Endothelial cell (in vitro differentiated cells): ENCODE data around the gene EN2. TPM values are rescaled to one million over a fixed set of nuclear protein-coding genes. Genes with fewer than 3 reads are reported as not detected.

Source experiments
- DNase-seq: peaks from one replicate; pipeline ENCODE4 v3.0.0; 2021; ENCODE audit warnings: low spot score
- H3K27ac Mint-ChIP-seq: one replicate; pipeline ENCODE4 v1.8.0; 2021; ENCODE audit warnings: mixed read lengths, inconsistent platforms; ENCODE audit not compliant: unreplicated experiment
- H3K27me3 Mint-ChIP-seq: one replicate; pipeline ENCODE4 v1.8.0; 2021; ENCODE audit warnings: mild to moderate bottlenecking, moderate library complexity, mixed read lengths, inconsistent platforms; ENCODE audit not compliant: unreplicated experiment
- H3K36me3 Mint-ChIP-seq: one replicate; pipeline ENCODE4 v1.8.0; 2021; ENCODE audit warnings: mild to moderate bottlenecking, low read depth, mixed read lengths, inconsistent platforms; ENCODE audit not compliant: unreplicated experiment
- H3K4me1 Mint-ChIP-seq: one replicate; pipeline ENCODE4 v1.8.0; 2021; ENCODE audit warnings: mild to moderate bottlenecking, mixed read lengths, inconsistent platforms; ENCODE audit not compliant: unreplicated experiment
- H3K4me3 Mint-ChIP-seq: one replicate; pipeline ENCODE4 v1.8.0; 2021; ENCODE audit warnings: mild to moderate bottlenecking, mixed read lengths, inconsistent platforms; ENCODE audit not compliant: unreplicated experiment
- H3K9me3 Mint-ChIP-seq: one replicate; pipeline ENCODE4 v1.8.0; 2021; ENCODE audit warnings: mixed read lengths, inconsistent platforms; ENCODE audit not compliant: unreplicated experiment
- total RNA-seq: library from RNA; stranded (reverse); fragmentation: NEBNext Ultra II Directional; extraction: Animal tissue kit (Norgen Biotek cat#: 25700); gene quantifications from one replicate; pipeline ENCODE4 v1.2.1, GENCODE V29; 2021; ENCODE audit not compliant: unreplicated experiment
- TF ChIP-seq, protein P1 (sequence below): fragments of 200-600 bp; sonication (generic); IDR thresholded peaks from one replicate; pipeline ENCODE4 v1.5.0; 2021; ENCODE audit warnings: antibody characterized with exemption; ENCODE audit not compliant: unreplicated experiment

EN2 gene
- total RNA-seq, 1 donor from 2014 or later = 2.1 TPM

DNA sequence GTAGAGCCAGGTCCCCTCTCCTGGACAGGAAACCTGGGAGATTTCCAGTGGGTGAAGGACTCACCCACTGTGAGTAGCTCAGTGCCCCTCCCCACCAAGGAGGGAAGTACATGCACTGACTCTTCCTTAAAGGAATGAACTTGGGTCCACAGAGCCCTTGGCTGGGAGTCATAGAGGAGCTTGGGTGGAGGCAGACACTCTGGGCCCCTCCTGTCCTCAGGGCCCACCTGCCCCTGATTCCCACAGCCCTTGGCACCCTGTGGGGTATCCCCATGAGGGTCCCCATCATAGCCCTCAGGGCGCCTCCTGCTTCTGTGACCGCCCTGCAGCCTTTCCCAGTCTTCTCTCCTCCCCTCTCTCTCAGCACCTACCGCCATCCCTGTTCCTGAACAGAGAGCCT lies 3.7 kb downstream of the EN2 start:
- Mint-ChIP-seq H3K27me3 (peaks cover 40% of the 10 kb centered on the region), H3K27ac (no peak overlapping the region), H3K4me3 (peak overlapping the region; percentile 56), H3K9me3 (no peaks in the 10 kb centered on the region), H3K36me3 (no peaks in the 10 kb centered on the region), H3K4me1 (peaks cover 18% of the 10 kb centered on the region)
- no peak for DNase-seq
- TF ChIP-seq, protein P1, sequence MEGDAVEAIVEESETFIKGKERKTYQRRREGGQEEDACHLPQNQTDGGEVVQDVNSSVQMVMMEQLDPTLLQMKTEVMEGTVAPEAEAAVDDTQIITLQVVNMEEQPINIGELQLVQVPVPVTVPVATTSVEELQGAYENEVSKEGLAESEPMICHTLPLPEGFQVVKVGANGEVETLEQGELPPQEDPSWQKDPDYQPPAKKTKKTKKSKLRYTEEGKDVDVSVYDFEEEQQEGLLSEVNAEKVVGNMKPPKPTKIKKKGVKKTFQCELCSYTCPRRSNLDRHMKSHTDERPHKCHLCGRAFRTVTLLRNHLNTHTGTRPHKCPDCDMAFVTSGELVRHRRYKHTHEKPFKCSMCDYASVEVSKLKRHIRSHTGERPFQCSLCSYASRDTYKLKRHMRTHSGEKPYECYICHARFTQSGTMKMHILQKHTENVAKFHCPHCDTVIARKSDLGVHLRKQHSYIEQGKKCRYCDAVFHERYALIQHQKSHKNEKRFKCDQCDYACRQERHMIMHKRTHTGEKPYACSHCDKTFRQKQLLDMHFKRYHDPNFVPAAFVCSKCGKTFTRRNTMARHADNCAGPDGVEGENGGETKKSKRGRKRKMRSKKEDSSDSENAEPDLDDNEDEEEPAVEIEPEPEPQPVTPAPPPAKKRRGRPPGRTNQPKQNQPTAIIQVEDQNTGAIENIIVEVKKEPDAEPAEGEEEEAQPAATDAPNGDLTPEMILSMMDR = no peak

DNA sequence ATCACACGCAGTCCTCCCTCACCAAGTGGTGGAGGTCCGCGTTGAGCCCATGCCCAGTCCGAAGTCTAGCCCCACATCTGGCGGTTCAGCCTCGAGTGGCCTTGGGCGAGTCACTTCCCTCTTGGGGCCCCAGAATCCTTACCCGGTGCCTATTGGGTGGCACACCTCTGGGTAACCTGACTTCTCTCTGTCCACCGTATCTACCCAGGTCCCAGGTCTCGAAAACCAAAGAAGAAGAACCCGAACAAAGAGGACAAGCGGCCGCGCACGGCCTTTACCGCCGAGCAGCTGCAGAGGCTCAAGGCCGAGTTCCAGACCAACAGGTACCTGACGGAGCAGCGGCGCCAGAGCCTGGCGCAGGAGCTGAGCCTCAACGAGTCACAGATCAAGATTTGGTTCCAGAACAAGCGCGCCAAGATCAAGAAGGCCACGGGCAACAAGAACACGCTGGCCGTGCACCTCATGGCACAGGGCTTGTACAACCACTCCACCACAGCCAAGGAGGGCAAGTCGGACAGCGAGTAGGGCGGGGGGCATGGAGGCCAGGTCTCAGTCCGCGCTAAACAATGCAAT lies 4.3 kb downstream of the EN2 start:
- Mint-ChIP-seq H3K27ac (no peak overlapping the region), H3K4me1 (peaks cover 17% of the 10 kb centered on the region), H3K4me3 (peak overlapping the region; percentile 56), H3K9me3 (no peaks in the 10 kb centered on the region), H3K36me3 (no peaks in the 10 kb centered on the region), H3K27me3 (peaks cover 35% of the 10 kb centered on the region)
- no peak for DNase-seq
- TF ChIP-seq, protein P1 = no peak

DNA sequence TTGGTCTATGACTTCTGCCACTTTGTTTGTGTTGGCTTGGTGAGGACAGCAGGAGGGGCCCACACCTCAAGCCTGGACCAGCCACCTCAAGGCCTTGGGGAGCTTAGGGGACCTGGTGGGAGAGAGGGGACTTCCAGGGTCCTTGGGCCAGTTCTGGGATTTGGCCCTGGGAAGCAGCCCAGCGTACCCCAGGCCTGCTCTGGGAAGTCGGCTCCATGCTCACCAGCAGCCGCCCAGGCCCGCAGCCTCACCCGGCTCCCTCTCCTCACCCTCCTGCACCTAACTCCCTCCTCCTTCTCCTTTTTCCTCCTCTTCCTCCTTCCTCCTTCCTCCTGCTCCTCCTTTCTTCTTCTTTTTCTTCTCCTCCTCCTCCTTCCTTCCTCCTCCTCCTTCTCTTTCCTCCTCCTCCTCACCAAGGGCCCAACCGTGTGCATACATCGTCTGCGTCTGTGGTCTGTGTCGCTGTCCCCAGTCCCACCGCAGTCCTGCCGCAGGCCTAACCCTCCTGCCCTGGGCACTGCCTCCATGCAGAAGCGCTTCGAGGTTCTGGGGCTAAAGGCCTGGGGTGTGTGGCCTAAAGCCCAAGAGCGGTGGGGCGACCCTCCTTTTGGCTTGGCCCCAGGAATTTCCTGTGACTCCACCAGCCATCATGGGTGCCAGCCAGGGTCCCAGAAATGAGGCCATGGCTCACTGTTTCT lies 5.3 kb downstream of the EN2 start:
- H3K27me3 Mint-ChIP-seq = peaks cover 37% of the 10 kb centered on the region
- H3K36me3 Mint-ChIP-seq = no peaks in the 10 kb centered on the region
- H3K4me3 Mint-ChIP-seq = no peak overlapping the region
- no peaks in the 10 kb centered on the region for H3K9me3 Mint-ChIP-seq
- TF ChIP-seq, protein P1 = no peak
- no peak overlapping the region for H3K27ac Mint-ChIP-seq
- no peak for DNase-seq
- H3K4me1 Mint-ChIP-seq = peaks cover 17% of the 10 kb centered on the region

DNA sequence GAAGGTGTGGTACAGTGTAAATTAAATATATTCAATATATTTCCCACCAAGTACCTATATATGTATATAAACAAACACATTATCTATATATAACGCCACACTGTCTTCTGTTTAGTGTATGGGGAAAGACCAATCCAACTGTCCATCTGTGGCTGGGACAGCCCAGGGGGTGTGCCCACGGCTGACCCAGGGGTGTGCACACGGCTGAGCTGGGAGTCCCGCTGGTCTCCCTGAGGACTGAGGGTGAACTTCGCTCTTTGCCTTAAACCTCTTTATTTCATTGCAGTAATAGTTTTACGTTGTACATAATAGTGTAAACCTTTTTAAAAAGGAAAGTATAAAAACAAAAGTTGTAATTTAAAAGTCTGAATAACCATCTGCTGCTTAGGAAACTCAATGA lies 6.3 kb downstream of the EN2 start:
- TF ChIP-seq, protein P1 = no peak
- DNase-seq = no peak
- H3K4me3 Mint-ChIP-seq = no peak overlapping the region
- H3K36me3 Mint-ChIP-seq = no peaks in the 10 kb centered on the region
- H3K9me3 Mint-ChIP-seq = no peaks in the 10 kb centered on the region
- peaks cover 16% of the 10 kb centered on the region for H3K4me1 Mint-ChIP-seq
- H3K27me3 Mint-ChIP-seq = peaks cover 38% of the 10 kb centered on the region
- H3K27ac Mint-ChIP-seq = no peak overlapping the region
